NCI-H2081 treated with DMSO at 0.1 percent for 48 hours (cell line): ENCODE measurements around the gene TOMM6.
A peak's percentile ranks its signal among the peaks of the same experiment; 100 is the strongest.
"Not testable (repeated sequence)": the region's sequence is repeated elsewhere in the genome, so short reads cannot be mapped to it uniquely, and the experiment has no call there.

Source experiments
- DNase-seq: peaks from one replicate; lab custom pipeline; 2025; lab: John Stamatoyannopoulos, UW

Gene TOMM6

DNA sequence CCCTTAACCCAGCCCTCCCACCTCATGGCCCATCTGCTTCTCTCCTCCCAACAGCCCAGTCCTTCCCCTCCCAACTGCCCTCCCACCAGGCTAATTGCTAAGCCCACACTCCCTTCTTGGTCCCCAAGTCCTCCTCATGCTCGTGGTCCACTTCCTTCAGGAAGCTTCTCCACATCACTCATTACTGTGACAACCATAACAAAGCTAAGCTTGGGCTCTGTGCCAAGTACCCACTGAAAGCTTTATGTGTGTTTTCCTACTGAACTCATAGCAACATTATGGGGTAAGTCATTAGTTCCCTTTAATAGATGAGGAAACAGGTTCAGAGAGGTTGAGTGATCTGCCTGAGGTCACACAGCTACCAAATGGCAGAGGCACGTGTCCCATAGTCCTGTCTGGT, 24.0 kb upstream of the TOMM6 start:
- no peak for DNase-seq

- DNase-seq: not testable (repeated sequence)
These were observed 21.3 kb upstream of the TOMM6 start for GRCh38 chr6:41766043-41766664.

DNA sequence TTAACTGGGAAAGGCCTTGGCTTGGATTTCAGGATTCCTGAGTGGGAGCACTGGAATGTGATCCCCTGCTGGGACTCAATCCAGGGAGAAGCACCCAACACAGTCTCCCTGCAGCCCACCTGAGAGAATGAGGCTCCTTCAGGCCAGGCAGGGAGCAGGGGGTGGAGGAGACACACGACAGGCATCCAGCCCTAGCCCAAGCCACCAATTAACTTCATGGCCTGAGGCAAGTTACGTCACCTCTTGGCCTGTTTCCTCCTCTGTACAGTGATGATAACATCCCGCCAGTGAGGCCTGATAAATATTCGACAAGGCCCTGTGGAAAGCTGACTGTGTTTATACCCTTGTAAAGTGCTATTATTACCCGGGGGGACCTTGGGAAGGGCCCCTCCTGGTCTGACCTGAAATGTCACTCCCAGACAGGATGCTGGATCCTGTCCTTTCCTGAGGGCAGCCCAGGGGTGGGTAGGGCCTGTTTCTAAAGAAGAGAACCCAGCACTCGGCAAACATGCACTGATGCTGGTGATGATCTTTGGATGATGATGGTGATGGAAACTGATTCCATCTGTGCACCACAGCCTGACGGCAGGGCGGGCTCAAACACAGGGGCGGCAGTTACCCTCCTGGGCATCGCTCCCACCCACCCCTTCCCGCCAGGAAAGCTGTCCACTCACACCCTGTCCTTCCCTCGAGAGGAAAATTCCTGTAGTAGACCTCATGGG, 20.2 kb upstream of the TOMM6 start:
- DNase-seq: no peak

GRCh38 chr6:41768545-41769308, 18.8 kb upstream of the TOMM6 start:
- DNase-seq: no peak

DNA sequence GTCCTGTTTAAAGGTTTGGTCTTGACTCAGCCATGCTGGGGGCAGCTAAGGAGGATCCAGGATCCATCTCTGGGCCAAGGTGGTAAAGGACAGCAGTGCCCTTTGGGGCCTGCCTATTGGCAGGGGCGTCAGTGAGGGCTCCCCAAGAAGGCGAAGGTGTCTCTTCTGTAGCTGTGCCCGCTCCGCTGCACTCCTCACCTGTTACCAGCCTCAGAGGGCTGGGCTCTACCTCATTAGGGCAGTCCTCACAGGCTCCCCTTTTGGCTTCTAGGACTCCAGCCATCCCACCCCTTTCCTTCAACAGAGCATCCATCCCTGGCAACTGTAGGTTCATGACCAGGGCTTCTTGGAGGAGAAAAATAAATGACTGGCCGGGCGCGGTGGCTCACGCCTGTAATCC, 18.1 kb upstream of the TOMM6 start:
- DNase-seq: no peak

GRCh38 chr6:41770381-41771057, 17.0 kb upstream of the TOMM6 start:
- DNase-seq: no peak

GRCh38 chr6:41771058-41771983, 16.2 kb upstream of the TOMM6 start:
- DNase-seq: no peak

GRCh38 chr6:41774841-41775240, 12.7 kb upstream of the TOMM6 start:
- no peak for DNase-seq

DNA sequence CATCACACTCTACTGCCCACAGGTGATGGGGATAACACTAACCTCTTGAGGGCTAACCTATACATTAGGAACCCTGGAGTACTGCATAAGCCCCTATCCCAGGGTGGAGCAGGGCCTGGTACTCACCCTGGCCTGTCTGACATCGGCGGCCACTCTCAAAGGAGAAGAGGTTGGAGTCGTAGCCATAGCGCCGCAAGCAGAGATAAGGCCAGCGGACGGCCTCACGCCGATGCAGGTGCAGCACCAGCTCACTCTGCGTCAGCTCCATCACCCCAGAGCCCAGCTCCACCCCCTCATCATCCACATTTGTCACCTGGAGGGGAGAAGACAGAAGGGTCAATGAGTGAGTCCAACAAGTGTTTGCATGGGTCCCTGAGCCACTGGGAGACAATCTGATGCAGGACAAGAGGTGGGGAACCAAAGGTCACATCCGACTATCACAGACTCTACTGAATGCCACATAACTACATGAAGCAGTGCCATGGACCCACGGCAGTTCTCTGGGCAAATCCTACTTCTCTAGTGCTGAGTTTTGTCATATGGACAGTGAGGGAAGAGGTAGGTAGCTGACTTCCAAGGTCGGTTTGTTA, 12.1 kb upstream of the TOMM6 start:
- DNase-seq: no peak

DNA sequence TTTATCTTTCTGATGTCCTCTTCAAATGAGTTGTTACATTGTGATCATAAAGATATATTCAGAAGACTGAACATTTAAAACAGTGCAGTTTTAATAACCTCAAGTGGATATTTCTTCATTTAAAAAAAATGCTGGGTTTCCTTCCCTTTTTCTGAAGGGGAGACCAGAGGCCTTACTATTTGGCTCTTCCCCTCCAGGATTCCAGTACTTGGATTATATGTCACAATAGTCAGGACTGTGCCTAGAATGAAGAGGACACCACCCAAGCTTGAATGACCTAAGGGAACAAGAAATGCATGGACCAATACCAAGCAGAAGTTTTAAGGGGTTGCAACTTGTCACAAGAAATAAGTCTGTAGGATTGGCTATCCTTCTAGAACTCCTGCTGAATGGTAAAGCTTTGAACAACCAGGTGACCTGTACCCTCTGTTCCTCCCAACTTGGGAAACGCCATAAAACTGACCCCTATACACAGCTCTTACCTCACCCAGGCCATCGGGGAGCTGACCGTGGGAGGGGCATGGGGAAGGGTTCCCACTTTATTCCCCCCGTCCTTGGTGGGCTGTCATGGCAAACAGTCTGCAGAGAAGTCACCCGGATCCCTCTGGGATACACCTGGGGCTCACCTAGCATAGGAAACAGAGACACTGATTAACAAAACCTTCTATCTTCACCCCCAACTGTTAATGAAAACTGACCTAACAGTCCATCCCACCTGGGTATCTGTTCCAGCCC, 9.8 kb upstream of the TOMM6 start:
- DNase-seq: no peak

- DNase-seq: no peak
These were observed 8.6 kb upstream of the TOMM6 start for GRCh38 chr6:41778895-41779294.

GRCh38 chr6:41779336-41779735, 8.2 kb upstream of the TOMM6 start:
- no peak for DNase-seq

GRCh38 chr6:41779788-41780550, 7.5 kb upstream of the TOMM6 start, which contains the start of gene FRS3:
Gene FRS3 (minus strand): TSS chr6:41779900. CDS start chr6:41776987, 2,913 bp downstream.
- peak; percentile 43 for DNase-seq

DNA sequence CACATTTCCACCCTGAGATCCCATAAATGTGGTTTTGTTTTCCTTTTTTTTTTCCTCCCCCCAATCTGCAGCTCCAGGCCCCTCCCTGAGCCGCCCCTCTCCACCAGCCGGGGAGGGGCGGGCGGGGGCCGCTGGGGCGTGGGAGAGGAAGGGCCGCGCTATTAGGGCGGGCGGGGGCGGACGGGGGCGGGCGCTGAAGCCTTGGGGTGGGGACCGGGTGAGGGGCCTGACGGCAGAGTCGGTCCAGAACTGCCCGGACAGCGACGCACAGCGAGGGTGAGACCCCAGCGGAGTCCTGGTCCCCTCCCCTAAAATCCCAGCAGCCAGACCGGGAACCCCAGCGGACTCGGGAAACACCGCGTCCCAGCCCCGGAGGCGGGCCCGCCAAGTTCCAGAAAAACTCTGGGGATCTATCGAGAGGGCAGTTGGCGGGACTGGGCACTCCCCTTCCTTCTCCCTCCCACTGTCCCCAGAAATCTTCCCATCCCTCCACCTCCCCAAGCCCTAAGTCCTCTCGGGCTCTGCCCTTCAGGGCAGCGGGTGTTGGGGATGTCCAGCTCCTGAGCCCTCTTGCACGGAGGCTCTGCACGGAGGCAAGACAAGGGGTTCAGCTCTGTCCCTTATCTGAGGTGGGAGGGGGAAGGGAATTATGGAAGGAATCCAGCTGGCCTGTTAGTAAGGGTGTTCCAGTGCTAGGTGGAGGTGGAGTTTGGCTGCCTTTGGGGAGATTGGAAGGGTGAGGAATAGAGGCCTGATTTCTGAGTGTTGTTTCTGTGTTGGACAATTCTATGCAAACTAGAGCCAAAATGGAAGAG, 6.7 kb upstream of the TOMM6 start, which contains the start of gene PRICKLE4:
Gene PRICKLE4 (plus strand): TSS at position 232 of the 815 bp plus-strand sequence. CDS start 2,692 bp downstream, outside the sequence.
- no peak for DNase-seq

DNA sequence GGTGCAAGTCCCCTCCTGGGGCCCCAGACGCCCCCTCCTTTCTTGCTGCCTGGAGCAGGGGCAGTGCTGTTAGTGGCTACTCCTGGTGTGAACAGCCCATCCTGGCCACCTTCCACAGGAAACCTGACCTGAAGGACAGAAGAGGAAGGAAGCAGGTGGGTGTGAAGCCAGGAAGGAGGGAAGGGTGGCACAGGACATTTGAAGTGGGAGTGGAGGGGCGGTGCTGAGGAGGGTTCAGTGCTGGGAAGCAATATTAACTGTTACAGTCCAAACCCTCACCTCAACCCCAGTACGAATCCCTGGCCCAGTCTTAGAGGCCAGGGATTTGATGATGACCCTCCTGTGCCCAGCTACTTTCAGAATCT, 6.1 kb upstream of the TOMM6 start:
- DNase-seq: no peak

DNA sequence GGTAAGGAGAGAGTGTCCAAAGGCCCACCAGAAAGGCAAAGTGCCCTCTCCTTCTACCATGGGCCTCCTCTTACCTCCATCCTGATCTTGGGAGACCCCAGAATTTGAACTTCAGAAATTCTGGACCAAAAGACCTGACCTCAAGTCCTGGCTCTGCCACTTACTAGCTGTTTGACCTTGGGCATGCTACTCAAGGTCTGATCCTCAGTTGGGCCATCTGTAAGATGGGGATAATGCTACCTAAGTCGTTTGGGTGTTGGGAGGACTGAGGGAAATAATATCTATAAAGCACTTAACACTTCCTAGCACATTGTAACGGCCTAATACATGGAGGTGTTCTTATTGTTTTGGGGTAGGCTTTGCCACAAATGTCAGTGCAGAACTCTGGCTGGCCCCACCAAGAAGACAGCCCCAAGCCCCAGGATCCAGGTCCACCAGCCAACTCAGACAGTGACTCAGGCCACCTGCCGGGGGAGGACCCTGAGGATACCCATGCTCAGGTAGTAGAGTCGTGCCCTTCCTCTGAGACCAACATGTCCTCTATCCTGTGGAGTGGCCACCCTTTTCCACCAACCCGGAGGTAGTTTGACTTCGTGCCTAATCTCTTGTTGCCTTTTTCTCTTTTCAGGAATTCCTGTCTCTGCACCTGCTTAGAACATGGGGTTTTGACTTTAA, 4.3 kb upstream of the TOMM6 start:
- no peak for DNase-seq

- no peak for DNase-seq
These were observed 2.8 kb upstream of the TOMM6 start for GRCh38 chr6:41784581-41785171.

- DNase-seq: no peak
These were observed 2.2 kb upstream of the TOMM6 start for GRCh38 chr6:41785254-41785653.
